ENCODE results near the gene FGFR3.

GRCh38 chr4:1831331-1831730 is 38.2 kb downstream of the FGFR3 start:
- TF ChIP-seq POLR2AphosphoS5 (IDR thresholded peaks at IDR 0.05; ENCODE audit: low read depth, low read length) (no peak), POLR2A (IDR thresholded peaks at IDR 0.05; ENCODE audit: low read depth, low read length) (no peak)

Data from GM12892 (cell line).